ENCODE results near the gene KRTAP10-5. TPM values are rescaled to one million over a fixed set of nuclear protein-coding genes. Genes with fewer than 3 reads are reported as not detected.
"Not testable (repeated sequence)": the region's sequence is repeated elsewhere in the genome, so short reads cannot be mapped to it uniquely, and the experiment has no call there.

The KRTAP10-5 gene
- total RNA-seq, 1 experiment from 2014 or later: not detected

DNA sequence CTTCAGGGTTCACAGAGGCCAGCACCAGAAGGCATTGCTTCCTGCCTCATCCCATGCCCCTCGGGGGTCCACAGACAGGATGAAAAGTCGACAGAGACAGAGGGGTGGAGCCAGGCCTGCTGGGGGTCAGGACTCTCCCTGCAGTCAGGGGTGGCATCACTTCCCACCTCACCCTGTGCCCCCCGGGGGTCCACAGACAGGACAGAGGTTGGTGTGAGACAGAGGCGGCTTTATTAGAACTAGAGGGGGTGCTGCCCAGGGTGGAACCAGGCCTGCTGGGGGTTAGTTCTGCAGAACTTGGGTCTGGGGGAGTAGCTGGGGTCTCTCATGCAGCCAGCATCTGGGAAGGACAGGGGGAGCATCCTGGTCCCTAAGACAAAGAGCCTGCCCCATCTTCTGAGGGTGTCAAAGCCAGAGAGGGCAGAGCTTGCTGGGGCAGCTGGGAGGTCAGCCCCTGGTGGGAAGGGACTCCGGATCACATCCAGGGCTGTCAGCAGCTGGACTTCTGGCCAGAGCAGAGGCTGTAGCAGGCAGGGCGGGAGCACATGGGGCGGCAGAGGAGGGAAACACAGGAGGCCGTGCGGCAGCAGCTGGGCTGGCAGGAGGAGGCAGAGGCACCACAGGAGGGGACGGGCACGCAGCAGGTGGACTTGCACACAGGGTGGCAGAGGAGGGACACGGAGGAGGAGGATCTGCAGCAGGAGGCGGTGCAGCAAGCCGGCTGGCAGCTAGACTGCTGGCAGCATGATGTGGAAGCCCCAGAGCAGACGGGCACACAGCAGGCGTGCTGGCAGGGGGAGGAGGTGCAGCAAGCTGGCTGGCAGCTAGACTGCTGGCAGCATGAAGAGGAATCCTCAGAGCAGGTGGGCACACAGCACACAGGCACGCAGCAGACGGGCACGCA, 10.7 kb upstream of the KRTAP10-5 start:
- DNase-seq (ENCODE audit: low read depth): not testable (repeated sequence)

DNA sequence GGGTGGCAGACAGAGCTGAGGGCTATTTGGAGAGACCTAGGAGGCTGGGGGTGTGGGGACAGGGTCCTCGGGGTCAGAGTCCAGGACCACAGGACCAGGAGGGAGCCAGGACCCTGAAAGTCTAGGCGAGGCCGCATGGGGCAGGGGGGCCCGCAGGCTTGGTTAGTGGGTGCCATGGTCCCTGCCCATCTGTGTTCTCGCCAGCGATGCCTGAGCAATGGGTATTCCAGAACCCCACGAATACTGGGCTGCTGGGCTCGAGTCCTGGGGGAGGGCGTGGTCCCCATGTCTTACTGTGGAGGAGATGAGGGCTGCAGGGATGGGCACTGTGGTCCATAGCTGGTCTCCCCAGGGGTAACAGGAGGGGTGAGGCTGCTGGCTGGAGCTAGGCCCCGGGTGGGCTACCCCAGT, 9.9 kb upstream of the KRTAP10-5 start:
- no peak for DNase-seq (ENCODE audit: low read depth)

DNA sequence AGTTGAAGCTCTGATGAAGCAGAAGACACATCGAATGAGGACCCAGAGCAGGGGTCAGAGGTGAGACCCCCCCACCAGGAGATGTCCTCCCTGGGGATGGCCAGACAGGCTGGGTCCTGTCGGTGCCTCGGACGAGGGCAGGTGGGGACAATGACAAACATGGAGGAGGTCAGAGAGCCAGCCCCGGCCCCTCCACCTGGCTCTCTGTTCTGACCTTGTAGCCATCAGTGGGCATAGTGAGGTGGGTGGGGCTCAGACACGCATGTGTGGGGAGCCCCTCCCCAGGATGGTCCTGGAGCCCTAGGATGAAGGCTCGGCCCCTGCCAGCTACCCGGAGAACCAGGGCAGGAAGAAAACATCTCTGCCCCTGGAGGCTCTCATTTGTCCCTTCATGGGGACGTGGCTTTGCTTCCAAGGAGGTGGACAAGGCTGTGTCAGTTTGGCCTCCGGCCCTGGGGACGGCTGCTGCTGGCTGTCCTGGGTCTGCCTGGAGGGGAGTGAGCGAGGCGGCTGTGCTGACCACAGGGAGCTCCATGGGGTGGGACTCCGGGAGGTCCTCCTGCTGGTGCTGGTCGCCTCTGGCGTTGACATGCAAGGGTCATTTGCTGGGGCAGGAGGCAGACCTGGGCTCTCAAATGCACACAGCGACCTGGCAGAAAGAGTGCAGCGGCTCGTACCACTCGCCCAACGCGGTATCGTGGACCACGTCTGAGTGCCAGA, 9.3 kb upstream of the KRTAP10-5 start:
- DNase-seq (ENCODE audit: low read depth): no peak

DNA sequence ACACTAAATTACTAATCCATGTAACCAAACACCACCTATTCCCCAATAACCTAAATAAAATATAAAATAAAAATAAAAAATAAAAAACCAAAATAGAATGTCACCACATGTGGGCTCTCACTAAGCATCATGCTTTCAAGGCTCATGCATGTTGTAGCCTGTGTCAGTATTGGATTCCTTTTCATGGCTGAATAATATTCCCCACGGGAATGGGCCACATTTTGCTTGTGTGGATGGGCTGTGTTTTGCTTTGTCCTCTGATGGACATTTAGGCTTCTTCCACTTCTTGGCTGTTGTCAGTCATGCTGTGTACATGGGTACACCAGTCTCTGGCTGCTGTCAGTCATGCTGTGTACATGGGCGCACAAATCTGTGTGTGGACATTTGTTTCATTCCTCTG, 8.7 kb upstream of the KRTAP10-5 start:
- no peak for DNase-seq (ENCODE audit: low read depth)

GRCh38 chr21:44585892-44586291, 5.5 kb upstream of the KRTAP10-5 start:
- no peak for DNase-seq (ENCODE audit: low read depth)

DNA sequence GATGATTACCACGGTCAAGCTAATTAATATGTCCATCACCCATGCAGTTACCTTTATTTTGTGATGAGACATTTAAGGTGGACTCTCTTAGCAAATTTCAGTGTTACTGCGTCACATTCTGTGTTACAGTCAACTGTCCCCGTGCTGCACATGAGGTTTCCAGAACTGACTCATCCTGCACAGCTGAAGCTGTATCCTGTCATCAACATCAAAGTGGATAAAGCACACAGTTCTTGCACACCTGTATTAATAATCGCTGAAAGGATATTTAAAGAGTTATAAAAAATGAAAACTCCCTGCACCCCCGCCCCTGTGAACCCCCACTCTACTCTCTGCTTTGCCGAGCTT, 3.4 kb upstream of the KRTAP10-5 start:
- no peak for DNase-seq (ENCODE audit: low read depth)

- peak; percentile 4 for DNase-seq (ENCODE audit: low read depth)
These were observed 2.8 kb upstream of the KRTAP10-5 start for GRCh38 chr21:44583089-44583799.

DNA sequence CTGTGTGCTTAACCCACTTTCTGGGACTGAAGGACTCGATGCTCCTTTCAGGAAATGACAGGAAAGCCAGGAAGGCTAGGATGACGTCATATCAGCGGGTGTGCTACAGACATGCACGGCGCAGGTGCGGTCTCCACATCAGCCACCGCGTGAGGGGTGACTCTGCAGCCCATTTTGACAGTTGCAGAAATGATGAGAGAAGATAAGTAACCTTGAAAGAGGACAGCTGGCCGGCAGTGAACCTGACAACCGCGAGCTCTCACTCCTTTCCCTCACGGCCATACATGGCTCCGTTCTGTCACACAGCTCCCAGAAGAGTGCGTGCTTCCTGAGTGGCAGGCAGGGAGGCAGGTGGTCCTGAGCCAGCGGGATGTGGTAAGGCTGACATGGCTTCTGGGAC, 1.7 kb upstream of the KRTAP10-5 start:
- DNase-seq (ENCODE audit: low read depth): no peak

DNA sequence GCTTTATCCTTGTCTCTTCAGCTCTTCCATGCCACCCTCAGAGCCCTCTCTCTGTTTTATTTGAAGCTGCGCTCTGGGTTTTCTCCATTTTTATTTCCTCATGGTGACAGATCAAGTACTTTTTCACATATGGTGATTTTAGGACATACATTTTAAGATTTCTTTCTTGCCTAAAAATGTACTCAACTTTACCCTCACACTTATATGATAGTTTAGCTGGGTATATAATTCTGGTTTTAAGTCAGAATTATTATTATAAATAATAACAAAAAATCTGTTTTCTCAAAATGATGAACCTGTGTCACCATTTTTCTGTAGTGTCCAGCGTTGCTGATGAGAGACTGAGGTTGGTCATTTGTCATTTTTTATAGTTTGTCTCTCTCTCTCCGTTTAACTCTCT, 754 bp upstream of the KRTAP10-5 start:
- no peak for DNase-seq (ENCODE audit: low read depth)

DNA sequence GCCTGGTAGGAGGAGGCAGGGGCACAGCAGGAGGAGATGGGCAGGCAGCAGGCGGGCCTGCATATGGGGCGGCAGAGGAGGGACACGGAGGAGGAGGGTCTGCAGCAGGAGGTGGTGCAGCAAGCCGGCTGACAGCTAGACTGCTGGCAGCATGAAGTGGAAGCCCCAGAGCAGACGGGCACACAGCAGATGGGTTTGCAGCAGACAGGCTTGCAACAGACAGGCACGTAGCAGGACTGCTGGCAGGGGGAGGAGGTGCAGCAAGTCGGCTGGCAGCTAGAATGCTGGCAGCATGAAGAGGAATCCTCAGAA, 615 bp downstream of the KRTAP10-5 start:
- DNase-seq (ENCODE audit: low read depth): no peak

DNA sequence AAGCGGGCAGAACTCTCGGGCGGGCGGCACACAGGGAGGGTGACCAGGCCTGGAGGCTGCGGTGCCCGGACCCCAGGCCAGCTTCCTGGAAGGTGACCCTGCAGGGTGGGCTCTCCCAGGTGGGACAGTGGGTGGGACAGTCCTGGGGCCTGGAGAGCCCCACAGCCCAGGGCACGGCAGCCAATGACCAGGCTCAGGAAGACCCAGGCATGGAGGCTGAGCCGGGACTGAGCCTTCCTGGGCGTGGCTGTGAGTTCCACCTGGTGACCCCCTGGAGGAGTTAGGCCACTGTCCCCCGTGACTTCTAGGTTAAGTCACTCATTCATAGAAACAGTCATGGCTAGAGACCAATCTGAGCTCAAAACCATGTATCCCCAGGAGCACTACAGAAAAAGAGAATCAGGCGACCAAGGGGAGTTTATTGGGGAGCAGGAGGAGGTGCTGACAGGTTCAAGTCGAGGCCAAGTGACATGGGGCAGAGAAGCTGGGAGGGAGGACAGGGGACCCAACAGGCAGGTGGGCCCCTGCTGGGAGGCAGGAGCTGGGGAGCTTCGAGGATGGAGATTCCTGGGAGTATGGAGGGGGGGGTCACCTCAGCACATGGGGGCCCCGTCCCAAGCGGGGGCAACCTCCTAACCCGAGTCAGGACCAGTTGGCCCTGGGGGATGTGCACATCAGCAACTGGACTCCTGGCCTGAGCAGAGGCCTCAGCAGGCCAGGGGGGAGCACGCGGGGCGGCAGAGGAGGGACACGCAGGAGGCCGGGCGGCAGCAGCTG, 1.2 kb downstream of the KRTAP10-5 start:
- no peak for DNase-seq (ENCODE audit: low read depth)

DNA sequence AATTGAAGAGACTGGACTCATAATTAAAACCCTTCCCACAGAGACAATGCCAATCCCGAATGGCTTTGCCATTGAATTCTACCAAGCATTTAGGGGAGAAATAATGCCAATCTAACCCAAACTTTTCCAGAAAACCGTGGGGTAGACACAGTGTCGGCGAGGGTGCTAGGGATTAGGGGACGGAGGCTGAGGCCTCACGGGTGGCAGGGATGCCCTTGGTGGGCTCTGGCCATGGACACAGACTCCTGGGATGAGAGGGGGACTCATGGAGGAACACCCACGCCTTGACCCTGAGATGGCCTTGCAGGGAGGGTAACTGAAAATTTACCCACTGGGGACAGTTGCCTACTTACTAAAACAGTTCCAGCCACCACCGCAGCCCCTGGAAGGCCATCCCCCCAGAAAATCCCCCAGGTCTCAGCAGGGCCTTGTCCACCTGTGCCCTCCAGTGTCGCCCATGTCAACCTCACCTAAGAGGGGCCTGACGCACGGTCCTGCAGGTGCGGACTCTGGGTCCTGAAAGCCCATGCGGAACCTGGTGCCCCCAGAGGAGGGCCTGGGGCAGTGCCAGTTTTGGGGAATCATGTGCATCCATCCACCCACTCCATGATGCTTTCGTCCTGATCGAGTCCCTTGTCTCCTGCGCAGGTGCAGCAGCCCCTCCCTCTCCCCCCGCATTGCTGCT, 1.9 kb downstream of the KRTAP10-5 start:
- DNase-seq (ENCODE audit: low read depth): no peak

DNA sequence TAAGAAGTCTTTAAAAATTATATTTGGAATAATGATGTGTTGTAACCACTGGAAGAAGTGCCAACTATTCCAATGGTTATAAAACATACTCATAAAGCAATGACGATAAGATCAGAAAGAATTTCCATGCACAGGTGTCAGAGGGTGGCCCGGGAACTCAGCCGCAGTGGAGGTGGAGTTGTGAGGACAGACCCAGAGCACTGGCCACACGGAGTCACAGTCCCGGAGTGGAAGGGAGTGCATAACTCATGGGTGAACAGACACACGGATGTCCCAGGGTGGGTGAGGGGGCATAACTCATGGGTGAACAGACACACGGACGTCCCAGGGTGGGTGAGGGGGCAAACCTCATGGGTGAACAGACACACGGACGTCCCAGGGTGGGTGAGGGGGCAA, 4.4 kb downstream of the KRTAP10-5 start:
- no peak for DNase-seq (ENCODE audit: low read depth)

DNA sequence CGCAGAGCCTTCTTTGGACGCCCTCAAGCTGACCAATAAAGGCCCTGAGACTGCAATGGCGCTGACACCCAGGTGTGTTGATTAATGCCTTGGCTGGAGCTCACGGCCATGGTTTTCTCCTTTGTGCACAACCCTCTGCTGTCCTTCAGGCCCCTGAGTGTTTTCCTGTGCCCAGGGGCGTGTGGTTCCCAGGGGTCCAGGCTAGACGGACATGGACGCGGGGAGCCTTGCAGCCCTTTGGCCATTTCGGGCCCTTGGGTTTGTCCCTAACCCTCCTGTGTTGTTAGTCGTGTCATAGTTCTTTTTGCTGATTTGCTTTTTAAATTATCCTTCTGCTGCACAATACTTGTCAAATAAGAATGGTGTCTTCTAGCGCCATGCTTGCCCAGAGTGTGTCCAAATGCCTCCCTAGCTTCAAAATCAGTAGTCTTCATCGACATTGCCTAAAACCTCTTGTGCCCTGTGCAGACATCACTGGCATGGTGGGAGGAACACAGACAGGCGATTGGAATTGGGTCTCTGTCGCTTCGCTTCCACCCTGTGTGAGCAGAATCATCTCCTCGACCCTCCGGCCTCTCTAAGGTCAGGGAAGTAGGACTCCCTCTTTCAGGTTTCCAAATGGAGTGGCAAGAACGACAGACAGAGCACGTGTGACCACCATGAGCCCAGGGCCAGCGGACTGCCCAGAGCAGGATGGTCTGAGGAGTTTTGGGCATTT, 4.9 kb downstream of the KRTAP10-5 start:
- no peak for DNase-seq (ENCODE audit: low read depth)

GRCh38 chr21:44574457-44575306, 5.7 kb downstream of the KRTAP10-5 start:
- no peak for DNase-seq (ENCODE audit: low read depth)

- not testable (repeated sequence) for DNase-seq (ENCODE audit: low read depth)
These were observed 6.6 kb downstream of the KRTAP10-5 start, which contains the start of gene KRTAP10-4 for GRCh38 chr21:44573630-44574456. Gene KRTAP10-4 (plus strand): TSS chr21:44573729. CDS start chr21:44573759, 30 bp downstream.

- DNase-seq (ENCODE audit: low read depth): no peak
These were observed 7.3 kb downstream of the KRTAP10-5 start for GRCh38 chr21:44572959-44573583.

Measured in RPMI7951 (cell line).